Rectal smooth muscle tissue (tissue), 1 donor: ENCODE results near the gene PADI4.

Source experiments
- H3K27ac ChIP-seq: one replicate; pipeline ENCODE4 v1.7.0; 2013; ENCODE audit warnings: low read depth, low read length, inconsistent platforms
- H3K27me3 ChIP-seq: one replicate; pipeline ENCODE4 v1.7.0; 2013; ENCODE audit warnings: low read length; ENCODE audit not compliant: control insufficient read depth, insufficient read depth
- H3K36me3 ChIP-seq: one replicate; pipeline ENCODE4 v1.7.0; 2013; ENCODE audit warnings: low read length; ENCODE audit not compliant: control insufficient read depth, insufficient read depth
- H3K4me1 ChIP-seq: one replicate; pipeline ENCODE4 v1.7.0; 2013; ENCODE audit warnings: low read length; ENCODE audit not compliant: control insufficient read depth, insufficient read depth
- H3K4me3 ChIP-seq: one replicate; pipeline ENCODE4 v1.7.0; 2013; ENCODE audit warnings: low read length
- H3K9ac ChIP-seq: one replicate; pipeline ENCODE4 v1.7.0; 2013; ENCODE audit warnings: low read length

The PADI4 gene, protein sequence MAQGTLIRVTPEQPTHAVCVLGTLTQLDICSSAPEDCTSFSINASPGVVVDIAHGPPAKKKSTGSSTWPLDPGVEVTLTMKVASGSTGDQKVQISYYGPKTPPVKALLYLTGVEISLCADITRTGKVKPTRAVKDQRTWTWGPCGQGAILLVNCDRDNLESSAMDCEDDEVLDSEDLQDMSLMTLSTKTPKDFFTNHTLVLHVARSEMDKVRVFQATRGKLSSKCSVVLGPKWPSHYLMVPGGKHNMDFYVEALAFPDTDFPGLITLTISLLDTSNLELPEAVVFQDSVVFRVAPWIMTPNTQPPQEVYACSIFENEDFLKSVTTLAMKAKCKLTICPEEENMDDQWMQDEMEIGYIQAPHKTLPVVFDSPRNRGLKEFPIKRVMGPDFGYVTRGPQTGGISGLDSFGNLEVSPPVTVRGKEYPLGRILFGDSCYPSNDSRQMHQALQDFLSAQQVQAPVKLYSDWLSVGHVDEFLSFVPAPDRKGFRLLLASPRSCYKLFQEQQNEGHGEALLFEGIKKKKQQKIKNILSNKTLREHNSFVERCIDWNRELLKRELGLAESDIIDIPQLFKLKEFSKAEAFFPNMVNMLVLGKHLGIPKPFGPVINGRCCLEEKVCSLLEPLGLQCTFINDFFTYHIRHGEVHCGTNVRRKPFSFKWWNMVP

DNA sequence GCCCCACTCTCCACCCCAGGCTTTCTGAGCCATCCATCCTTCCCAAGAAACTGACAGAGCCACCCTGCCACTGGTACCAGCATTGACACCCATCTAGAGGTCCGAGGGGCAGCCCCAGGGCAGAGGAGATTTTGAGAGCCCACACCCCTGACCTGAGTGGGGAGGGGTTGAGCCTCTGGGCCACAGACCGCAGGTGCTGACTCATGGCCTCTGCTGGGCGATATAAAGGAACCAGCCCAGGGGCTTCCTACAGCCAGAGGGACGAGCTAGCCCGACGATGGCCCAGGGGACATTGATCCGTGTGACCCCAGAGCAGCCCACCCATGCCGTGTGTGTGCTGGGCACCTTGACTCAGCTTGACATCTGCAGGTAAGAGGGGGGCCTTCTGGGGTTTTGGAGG is at the start of gene PADI4:
TSS of gene PADI4 (plus strand) at position 252 of the 400 bp plus-strand sequence. CDS start at position 278, 26 bp downstream.
- Histone ChIP-seq H3K27me3 (peaks cover 11% of the 10 kb centered on the region), H3K4me1 (no peaks in the 10 kb centered on the region), H3K4me3 (no peak within 1 kb of the TSS), H3K36me3 (no peaks in the 10 kb centered on the region), H3K27ac (no peak within 1 kb of the TSS), H3K9ac (no peak within 1 kb of the TSS)

DNA sequence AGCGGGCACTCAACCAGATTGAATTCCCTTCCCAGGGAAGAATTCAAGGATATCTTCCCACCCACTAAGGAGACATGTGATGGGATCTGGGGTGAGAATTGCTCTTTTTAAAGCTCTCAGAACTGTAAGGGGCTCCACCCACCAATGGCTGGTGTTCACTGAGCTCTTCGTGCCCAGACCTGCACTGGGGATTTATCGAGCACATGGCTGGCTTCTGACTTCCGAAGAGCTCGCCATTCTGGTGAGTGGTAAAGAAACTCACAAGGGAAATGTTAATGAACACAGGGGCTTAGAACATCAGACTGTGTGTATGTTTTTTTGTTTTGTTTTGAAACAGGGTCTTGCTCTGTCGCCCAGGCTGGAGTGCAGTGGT is 49.3 kb upstream of the PADI4 start:
- no peaks in the 10 kb centered on the region for H3K27me3 ChIP-seq
- no peaks in the 10 kb centered on the region for H3K36me3 ChIP-seq
- H3K4me1 ChIP-seq, result no peaks in the 10 kb centered on the region
- no peak overlapping the region for H3K27ac ChIP-seq
- H3K9ac ChIP-seq, result no peak overlapping the region
- no peak overlapping the region for H3K4me3 ChIP-seq

DNA sequence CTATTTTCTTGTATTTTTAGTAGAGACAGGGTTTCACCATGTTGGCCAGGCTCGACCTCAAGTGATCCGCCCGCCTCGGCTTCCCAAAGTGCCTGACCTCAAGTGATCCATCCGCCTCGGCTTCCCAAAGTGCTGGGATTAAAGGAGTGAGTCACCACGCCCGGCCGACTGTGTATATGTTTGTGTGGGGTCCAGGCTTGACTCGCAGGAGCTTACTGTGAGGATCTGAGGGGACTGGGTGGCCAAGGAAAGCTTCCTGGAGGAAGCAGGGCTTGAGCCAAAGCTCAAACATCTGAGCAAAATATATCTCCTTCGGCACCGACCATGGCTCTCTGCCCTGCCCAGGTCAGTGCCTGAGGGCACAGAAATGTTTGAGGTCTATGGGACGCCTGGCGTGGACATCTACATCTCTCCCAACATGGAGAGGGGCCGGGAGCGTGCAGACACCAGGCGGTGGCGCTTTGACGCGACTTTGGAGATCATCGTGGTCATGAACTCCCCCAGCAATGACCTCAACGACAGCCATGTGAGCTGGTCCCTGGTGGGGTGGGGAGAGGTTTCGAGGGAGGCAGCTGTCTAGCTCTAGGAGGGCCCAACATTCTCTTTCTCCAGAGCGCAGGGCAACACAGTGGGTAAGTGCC is 48.6 kb upstream of the PADI4 start:
- Histone ChIP-seq H3K4me1 (no peaks in the 10 kb centered on the region), H3K9ac (no peak overlapping the region), H3K4me3 (no peak overlapping the region), H3K36me3 (no peaks in the 10 kb centered on the region), H3K27ac (no peak overlapping the region), H3K27me3 (no peaks in the 10 kb centered on the region)

GRCh38 chr1:17260264-17260663 is 47.7 kb upstream of the PADI4 start:
- no peaks in the 10 kb centered on the region for H3K36me3 ChIP-seq
- H3K4me1 ChIP-seq, result no peaks in the 10 kb centered on the region
- no peak overlapping the region for H3K27ac ChIP-seq
- no peak overlapping the region for H3K9ac ChIP-seq
- H3K27me3 ChIP-seq, result no peaks in the 10 kb centered on the region
- no peak overlapping the region for H3K4me3 ChIP-seq

DNA sequence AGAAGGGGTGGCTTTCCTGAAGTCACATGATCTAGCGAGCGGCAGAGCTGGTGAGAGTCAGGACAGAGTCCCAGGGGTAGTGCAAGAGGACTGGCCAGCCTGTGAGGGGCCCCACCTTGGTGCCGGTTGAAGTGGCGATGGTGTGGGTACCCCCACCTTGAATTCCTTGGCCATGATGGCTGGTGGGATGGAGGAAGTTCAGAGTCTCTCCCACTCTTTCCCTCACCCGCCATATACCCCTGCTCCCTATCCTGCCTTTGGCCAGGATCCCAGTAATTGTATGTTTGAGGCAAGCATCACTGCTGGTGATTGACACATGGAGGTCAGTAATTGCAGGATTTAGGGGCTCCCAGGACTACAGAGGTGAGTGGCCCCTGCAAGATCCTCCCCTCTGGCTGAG is 47.3 kb upstream of the PADI4 start:
- Histone ChIP-seq H3K27me3 (no peaks in the 10 kb centered on the region), H3K36me3 (no peaks in the 10 kb centered on the region), H3K27ac (no peak overlapping the region), H3K4me1 (no peaks in the 10 kb centered on the region), H3K9ac (no peak overlapping the region), H3K4me3 (no peak overlapping the region)

- H3K27me3 ChIP-seq, result no peaks in the 10 kb centered on the region
- no peaks in the 10 kb centered on the region for H3K36me3 ChIP-seq
- no peak overlapping the region for H3K27ac ChIP-seq
These were observed 44.1 kb upstream of the PADI4 start for GRCh38 chr1:17263936-17264335.

GRCh38 chr1:17264470-17264869 is 43.5 kb upstream of the PADI4 start:
- Histone ChIP-seq H3K9ac (no peak overlapping the region), H3K4me3 (no peak overlapping the region), H3K27ac (no peak overlapping the region), H3K36me3 (no peaks in the 10 kb centered on the region), H3K27me3 (no peaks in the 10 kb centered on the region), H3K4me1 (no peaks in the 10 kb centered on the region)

More at GRCh38 chr1:17263936-17264335, 44.1 kb upstream of the PADI4 start:
- H3K4me3 ChIP-seq, result no peak overlapping the region
- no peak overlapping the region for H3K9ac ChIP-seq
- no peaks in the 10 kb centered on the region for H3K4me1 ChIP-seq

DNA sequence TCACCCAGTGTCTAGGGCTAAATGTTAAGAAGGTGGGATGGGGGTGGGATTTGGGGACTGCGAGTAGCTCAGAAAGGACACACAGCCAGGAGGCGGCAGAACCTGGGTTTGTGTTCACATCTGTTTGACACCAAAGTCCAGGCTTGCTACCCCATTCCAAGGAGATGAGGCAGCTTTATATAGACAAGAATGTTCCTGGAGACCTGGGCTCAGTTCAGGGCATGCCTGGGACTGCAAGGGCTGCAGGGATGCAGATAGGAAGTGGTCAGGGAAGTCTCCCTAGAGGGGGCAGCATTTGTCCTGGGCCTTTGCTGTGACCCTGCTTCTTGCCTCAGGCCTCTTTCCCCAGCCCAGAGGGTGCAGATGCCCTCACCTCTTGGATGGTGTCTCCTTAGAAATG is 42.8 kb upstream of the PADI4 start:
- Histone ChIP-seq H3K9ac (no peak overlapping the region), H3K36me3 (no peaks in the 10 kb centered on the region), H3K4me1 (no peaks in the 10 kb centered on the region), H3K27me3 (no peaks in the 10 kb centered on the region), H3K4me3 (no peak overlapping the region), H3K27ac (no peak overlapping the region)

DNA sequence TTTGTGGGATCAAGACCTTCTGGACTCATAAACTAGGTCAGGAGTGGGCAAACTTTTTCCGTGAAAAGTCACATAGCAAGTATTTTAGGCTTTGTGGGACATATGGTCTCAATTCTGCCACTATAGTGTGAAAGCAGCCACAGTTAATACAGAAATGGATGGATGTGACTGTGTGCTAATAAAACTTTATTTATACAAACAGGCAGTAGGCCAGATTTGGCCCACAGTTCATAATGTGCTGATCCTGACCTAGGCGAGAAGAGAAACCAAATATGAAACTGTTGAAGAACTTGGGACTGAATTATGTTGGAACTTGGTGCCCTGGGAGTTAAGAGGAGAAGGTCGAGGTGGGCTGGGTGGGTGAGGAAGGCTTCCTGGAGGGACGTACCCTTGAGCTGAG is 42.0 kb upstream of the PADI4 start:
- Histone ChIP-seq H3K4me3 (no peak overlapping the region), H3K9ac (no peak overlapping the region), H3K4me1 (no peaks in the 10 kb centered on the region), H3K36me3 (no peaks in the 10 kb centered on the region), H3K27ac (no peak overlapping the region), H3K27me3 (no peaks in the 10 kb centered on the region)

DNA sequence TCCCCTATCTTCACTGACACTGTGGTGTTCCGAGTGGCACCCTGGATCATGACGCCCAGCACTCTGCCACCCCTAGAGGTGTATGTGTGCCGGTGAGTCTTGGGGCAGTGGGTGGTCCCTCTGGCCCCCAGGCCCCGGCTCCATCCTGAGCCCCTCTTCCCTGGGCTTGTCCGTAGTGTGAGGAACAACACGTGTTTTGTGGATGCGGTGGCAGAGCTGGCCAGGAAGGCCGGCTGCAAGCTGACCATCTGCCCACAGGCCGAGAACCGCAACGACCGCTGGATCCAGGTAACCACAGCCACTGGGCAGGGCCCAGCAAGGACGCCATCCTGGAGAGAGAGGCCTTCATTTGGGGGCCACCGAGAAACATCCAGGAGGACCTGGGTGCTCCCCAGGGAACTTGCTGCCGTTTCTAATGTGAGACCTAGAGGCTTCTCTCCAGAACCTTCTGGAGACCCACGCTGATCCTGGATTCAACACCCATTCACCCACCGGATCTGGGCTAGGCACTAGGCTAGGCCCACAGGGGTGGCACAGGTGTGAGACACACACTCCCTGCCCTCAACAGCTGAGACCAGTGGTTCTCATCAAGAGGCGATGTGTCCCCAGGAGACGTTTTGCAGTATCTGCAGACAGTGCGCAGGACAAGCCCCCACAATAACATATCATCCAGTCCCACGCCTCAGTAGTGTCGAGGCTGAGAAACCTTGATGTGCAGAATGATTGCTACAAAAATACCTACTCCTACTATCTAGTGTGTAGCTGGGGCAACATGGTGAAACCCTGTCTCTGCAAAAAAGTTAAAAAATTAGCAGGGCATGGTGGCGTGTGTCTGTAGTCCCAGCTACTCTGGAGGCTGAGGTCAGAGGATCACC is 36.9 kb upstream of the PADI4 start:
- H3K4me3 ChIP-seq, result no peak overlapping the region
- no peaks in the 10 kb centered on the region for H3K4me1 ChIP-seq
- no peak overlapping the region for H3K9ac ChIP-seq
- no peaks in the 10 kb centered on the region for H3K36me3 ChIP-seq
- H3K27ac ChIP-seq, result no peak overlapping the region
- peaks cover 9% of the 10 kb centered on the region for H3K27me3 ChIP-seq

- H3K9ac ChIP-seq, result no peak overlapping the region
- no peaks in the 10 kb centered on the region for H3K36me3 ChIP-seq
- peaks cover 9% of the 10 kb centered on the region for H3K27me3 ChIP-seq
- no peaks in the 10 kb centered on the region for H3K4me1 ChIP-seq
- H3K27ac ChIP-seq, result no peak overlapping the region
- H3K4me3 ChIP-seq, result no peak overlapping the region
These were observed 35.9 kb upstream of the PADI4 start for GRCh38 chr1:17272066-17272465.

DNA sequence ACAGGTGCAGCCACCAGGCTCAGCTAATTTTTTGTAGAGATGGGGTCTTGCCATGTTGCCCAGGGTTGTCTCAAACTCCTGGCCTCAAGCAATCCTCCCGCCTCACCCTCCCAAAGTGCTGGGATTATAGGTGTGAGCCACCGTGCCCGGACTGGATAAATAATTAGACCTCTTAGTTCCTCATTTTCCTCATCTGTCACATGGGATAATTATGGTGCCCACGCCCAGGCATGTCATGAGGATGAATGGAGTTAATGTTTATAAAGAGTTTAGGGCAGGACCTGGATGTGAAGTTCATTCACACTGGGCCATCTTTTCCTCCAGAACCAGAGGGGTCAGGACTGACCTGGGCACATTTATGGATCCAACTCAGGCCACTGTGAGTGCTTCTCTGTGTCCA is 35.4 kb upstream of the PADI4 start:
- no peak overlapping the region for H3K27ac ChIP-seq
- H3K9ac ChIP-seq, result no peak overlapping the region
- H3K4me1 ChIP-seq, result no peaks in the 10 kb centered on the region
- no peak overlapping the region for H3K4me3 ChIP-seq
- H3K27me3 ChIP-seq, result peaks cover 9% of the 10 kb centered on the region
- H3K36me3 ChIP-seq, result no peaks in the 10 kb centered on the region
